ENCODE data around the gene EFCC1. TPM values are rescaled to one million over a fixed set of nuclear protein-coding genes. Genes with fewer than 3 reads are reported as not detected.

EFCC1 gene
- total and polyA plus RNA-seq, 7 donors = 0.46 to 15.0 (median 4.6) TPM

DNA sequence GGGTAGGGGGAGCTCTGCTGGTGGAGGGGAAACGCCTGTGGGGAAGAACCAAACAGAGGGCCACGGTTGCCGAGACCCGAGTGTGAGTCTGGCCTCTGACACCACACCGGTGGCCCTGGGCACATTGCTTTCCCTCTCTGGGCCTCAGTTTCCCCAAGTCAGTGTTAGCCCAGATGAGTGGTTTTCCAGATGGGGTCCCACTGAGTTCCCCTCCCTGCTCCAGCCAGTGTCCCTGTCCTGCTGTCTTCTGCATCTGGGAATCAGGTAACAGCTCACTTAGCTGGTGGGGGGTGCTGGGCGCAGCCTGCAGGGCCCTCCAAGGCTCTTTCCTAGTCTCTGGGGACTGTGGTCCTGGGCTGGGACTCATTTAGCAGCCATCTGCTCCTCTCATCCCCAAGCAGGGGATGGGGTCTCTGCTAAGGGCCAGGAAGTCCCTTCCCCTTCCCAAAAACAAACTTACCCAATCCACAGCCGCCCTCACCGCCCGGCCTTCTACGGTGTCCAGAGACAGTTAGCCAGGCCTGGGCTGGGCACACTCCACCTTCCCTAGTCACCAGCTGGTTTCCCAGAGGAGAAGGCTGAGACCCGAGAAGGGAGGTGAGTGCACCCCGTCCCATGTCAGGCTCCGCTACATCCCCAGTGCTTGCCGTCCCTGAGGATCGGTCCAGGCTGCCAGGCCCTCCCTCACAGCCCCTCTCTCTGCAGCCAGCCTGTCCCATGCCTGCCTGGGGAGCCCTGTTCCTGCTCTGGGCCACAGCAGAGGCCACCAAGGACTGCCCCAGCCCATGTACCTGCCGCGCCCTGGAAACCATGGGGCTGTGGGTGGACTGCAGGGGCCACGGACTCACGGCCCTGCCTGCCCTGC lies 60.2 kb downstream of the EFCC1 start:
- WGBS, 2 donors = 88 to 89% methylated on average over 19 of the region's 19 CpGs
- no peak for DNase-seq

DNA sequence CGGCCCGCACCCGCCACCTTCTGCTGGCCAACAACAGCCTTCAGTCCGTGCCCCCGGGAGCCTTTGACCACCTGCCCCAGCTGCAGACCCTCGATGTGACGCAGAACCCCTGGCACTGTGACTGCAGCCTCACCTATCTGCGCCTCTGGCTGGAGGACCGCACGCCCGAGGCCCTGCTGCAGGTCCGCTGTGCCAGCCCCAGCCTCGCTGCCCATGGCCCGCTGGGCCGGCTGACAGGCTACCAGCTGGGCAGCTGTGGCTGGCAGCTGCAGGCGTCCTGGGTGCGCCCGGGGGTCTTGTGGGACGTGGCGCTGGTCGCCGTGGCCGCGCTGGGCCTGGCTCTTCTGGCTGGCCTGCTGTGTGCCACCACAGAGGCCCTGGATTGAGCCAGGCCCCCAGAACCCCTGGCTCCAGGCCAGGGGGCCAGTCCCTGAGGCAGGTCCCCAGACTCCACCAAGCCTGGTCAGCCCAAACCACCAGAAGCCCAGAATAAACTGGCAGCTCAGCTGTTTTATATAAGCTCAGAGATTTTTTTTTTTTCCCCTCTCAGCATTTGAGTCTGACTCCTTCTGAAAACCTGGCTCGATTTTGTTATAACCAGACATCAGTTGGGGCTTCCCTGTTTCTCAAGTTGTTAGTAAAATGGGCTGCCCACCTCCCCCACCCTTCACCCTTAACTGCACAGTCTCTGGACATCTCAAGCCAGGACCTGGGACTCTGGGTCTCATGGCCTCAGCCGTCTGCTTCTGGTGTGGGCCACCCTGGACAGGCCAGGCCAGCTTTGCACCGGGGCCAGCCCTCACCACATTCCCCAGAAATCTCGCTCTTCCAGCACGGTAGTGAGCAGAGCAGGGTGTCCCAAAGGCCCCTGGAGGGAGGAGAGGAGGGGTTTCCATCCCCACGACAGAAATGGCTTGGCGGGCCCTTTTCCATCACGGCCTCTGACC lies 61.1 kb downstream of the EFCC1 start:
- WGBS, 2 donors = 86 to 89% methylated on average over 32 of the region's 32 CpGs
- DNase-seq = no peak
- intact Hi-C loops (cut with DNase I) = no loop called here

More for the DNA sequence above, 60.2 kb downstream of the EFCC1 start:
- H3K27ac ChIP-seq = no peak overlapping the region
- no peaks in the 10 kb centered on the region for H3K36me3 ChIP-seq
- no peaks in the 10 kb centered on the region for H3K9me3 ChIP-seq
- intact Hi-C loops (cut with DNase I) = no loop called here
- peaks cover 0 to 12% (median 3%) of the 10 kb centered on the region in 4 donors for H3K4me1 ChIP-seq
- H3K4me3 ChIP-seq = no peak overlapping the region
- no peaks in the 10 kb centered on the region for H3K27me3 ChIP-seq
- TF ChIP-seq POLR2A (IDR thresholded peaks at IDR 0.05) = no peak
- no peak for TF ChIP-seq POLR2AphosphoS5 (IDR thresholded peaks at IDR 0.05)
- no peak for TF ChIP-seq CTCF (IDR thresholded peaks at IDR 0.05)
- TF ChIP-seq EP300 (IDR thresholded peaks at IDR 0.05) = no peak

GRCh38 chr3:129063091-129063640 lies 62.1 kb downstream of the EFCC1 start:
- Histone ChIP-seq H3K4me3 (no peak overlapping the region), H3K27me3 (no peaks in the 10 kb centered on the region), H3K27ac (no peak overlapping the region), H3K4me1 (peaks cover 0 to 12% (median 5%) of the 10 kb centered on the region in 4 donors), H3K9me3 (no peaks in the 10 kb centered on the region), H3K36me3 (no peaks in the 10 kb centered on the region)
- 46 to 71% methylated on average over 10 of the region's 10 CpGs for WGBS, 2 donors
- intact Hi-C loops (cut with DNase I) = no loop called here
- no peak for DNase-seq
- TF ChIP-seq CTCF (IDR thresholded peaks at IDR 0.05) (no peak), POLR2AphosphoS5 (IDR thresholded peaks at IDR 0.05) (no peak), POLR2A (IDR thresholded peaks at IDR 0.05) (no peak), EP300 (IDR thresholded peaks at IDR 0.05) (no peak)

More for the DNA sequence above, 61.1 kb downstream of the EFCC1 start:
- Histone ChIP-seq H3K27me3 (no peaks in the 10 kb centered on the region), H3K4me1 (peaks cover 0 to 12% (median 3%) of the 10 kb centered on the region in 4 donors), H3K36me3 (no peaks in the 10 kb centered on the region), H3K9me3 (no peaks in the 10 kb centered on the region), H3K27ac (no peak overlapping the region), H3K4me3 (no peak overlapping the region)
- TF ChIP-seq POLR2A (IDR thresholded peaks at IDR 0.05) (no peak), POLR2AphosphoS5 (IDR thresholded peaks at IDR 0.05) (no peak)

DNA sequence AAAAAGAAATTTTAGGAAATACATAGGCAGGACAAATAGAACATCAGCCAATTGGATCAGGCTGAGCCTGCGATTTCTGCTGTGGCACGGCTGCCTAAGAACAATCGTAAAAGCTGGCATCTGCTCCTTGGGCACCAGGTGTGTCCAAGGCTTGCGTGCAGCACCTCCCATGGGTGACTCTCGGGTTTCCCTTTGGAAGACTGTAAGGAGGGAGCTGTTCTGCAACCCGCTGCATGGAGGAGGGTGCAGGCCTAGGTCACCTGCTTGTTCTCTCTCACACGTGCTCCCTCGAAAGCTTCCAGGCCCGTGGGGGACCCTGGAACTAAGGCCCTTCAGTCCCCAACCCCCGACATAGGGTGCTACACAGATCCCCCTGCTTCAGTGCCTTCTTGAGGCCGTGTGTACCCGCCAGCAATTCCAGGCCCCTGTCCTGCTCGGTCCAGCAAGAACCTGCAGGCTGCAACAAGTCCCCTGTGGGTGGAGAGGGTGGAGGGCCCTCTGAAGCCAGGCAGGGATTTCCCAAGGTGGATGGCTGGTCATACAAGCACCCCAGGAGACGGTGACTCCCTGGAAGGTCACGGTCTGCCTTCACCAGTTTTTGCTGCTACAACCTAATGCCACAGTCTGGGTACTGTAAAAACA lies 62.9 kb downstream of the EFCC1 start:
- intact Hi-C loops (cut with DNase I) = no loop called here
- H3K9me3 ChIP-seq = no peaks in the 10 kb centered on the region
- WGBS, 2 donors = 29 to 76% methylated on average over 15 of the region's 15 CpGs
- no peak overlapping the region for H3K27ac ChIP-seq
- peaks cover 0 to 11% (median 9%) of the 10 kb centered on the region in 4 donors for H3K4me1 ChIP-seq
- no peaks in the 10 kb centered on the region for H3K27me3 ChIP-seq
- no peak for DNase-seq
- H3K36me3 ChIP-seq = no peaks in the 10 kb centered on the region
- no peak overlapping the region for H3K4me3 ChIP-seq
- TF ChIP-seq EP300 (IDR thresholded peaks at IDR 0.05) (no peak), CTCF (IDR thresholded peaks at IDR 0.05) (no peak), POLR2AphosphoS5 (IDR thresholded peaks at IDR 0.05) (no peak), POLR2A (IDR thresholded peaks at IDR 0.05) (no peak)

Data from sigmoid colon (tissue), 7 donors.